Activated CD4-positive, alpha-beta T cell treated with anti-CD3 and anti-CD28 coated beads, Interleukin-2, amount 50 U/mL, for 4 hours (primary cell): Measurements from ENCODE around the gene ASMTL.
"Not testable (repeated sequence)": the region's sequence is repeated elsewhere in the genome, so short reads cannot be mapped to it uniquely, and the experiment has no call there.

Experiments
- DNase-seq, 2 experiments: peaks; one replicate each; pipeline ENCODE4 v3.0.0-alpha.2; 2020

The ASMTL gene

GRCh38 chrX:1452516-1453394 is at the start of gene ASMTL:
ASMTL (minus strand) TSS chrX:1452909; CDS start chrX:1452840, 69 bp downstream.
- peak; percentile 100 for DNase-seq

- no peak for DNase-seq
These were observed 49.5 kb upstream of the ASMTL start for GRCh38 chrX:1502241-1502640.

DNA sequence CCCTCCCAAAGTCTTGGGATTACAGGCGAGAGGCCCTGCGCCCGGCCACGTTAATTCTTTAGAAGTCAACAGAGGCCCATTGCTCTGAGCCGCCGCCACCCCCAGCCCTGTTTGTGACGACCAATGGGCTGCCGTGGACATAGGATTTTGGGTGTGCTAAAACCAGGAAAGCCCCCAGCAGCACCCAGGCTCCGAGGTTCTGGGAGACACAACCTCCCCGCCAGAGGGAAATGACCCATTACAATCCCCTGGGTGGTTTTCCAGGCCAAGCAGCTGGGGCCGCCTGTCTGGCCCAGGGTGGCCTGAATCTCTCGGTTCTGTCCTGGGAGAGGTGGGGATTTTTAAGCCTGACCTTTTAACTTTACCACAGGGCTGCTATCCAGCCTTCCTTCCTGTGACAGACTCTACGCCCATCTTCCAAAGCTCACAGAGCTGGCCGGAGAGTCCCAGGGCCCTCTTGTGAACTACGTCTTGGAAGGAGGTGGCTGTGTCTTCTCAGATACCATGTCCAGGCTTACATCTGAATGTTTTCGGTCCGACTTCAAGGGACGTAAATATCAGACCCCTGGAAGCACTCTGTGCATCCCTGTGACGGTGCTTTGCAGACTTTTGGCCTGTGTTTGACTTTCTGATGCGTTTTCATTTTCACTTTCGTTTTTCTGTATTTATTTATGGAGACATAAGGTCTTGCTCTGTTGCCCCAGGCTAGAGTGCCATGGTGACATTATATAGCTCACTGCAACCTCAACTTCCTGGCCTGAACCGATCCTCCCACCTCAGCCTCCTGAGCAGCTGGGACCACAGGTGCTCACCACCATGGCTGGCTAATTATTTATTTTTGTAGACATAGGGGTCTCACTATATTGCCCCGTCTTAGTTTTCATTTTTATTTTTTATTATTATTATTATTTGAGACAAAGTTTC is 48.3 kb upstream of the ASMTL start:
- no peak for DNase-seq

- no peak for DNase-seq
These were observed 43.4 kb upstream of the ASMTL start for GRCh38 chrX:1496076-1496475.

GRCh38 chrX:1493877-1494510 is 41.3 kb upstream of the ASMTL start:
- no peak for DNase-seq

DNA sequence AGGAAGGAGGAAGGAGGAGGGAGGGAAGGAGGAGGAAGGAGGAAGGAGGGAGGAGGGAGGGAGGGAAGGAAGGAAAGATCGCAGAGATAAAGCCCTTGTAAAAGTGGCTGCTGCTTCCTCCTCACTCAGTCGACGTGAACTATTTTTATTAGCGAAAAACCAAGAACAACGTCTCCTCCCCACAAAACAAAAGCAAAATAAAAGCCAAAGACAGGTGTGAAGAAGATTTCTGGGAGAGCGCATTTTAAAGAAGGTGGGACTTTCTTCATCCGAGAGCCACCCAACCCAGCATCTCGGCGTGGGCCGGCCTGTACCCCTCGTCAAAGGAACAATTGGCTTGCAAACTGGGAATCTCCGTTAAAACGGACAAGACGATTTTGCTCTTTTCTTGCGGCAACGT is 40.7 kb upstream of the ASMTL start:
- no peak for DNase-seq

GRCh38 chrX:1492421-1493012 is 39.8 kb upstream of the ASMTL start:
- DNase-seq, result no peak

GRCh38 chrX:1491851-1492349 is 39.2 kb upstream of the ASMTL start:
- no peak for DNase-seq

GRCh38 chrX:1491248-1491647 is 38.5 kb upstream of the ASMTL start:
- DNase-seq, result not testable (repeated sequence)

- not testable (repeated sequence) for DNase-seq
These were observed 38.0 kb upstream of the ASMTL start for GRCh38 chrX:1490723-1491122.

DNA sequence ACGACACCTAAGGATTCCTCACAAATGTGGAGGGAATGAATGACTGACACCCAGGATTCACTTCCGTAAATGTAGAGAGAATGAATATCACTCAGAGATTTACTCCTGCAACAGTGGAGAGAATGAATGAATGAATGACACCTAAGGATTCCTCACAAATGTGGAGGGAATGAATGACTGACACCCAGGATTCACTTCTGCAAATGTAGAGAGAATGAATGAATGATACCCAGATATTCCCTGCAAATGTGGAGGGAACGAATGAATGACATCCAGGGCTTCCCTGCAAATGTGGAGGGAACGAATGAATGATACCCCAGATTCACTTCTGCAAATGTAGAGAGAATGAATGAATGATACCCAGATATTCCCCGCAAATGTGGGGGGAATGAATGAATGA is 36.6 kb upstream of the ASMTL start:
- DNase-seq, result not testable (repeated sequence)

DNA sequence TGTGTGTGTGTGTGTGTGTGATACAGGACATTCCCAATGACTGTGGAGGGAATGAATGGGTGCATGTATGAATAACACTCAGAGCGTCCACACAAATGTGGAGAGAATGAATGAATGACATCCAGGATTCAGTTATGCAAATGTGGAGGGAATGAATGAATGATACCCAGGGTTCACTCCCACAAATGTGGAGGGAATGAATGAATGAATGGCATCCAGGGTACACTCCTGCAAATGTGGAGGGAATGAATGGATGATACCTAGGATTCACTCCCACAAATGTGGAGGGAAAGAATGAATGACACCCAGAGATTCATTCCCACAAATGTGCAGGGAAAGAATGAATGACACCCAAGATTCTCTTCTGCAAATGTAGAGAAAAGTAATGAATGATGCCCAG is 36.0 kb upstream of the ASMTL start:
- DNase-seq, result no peak

DNA sequence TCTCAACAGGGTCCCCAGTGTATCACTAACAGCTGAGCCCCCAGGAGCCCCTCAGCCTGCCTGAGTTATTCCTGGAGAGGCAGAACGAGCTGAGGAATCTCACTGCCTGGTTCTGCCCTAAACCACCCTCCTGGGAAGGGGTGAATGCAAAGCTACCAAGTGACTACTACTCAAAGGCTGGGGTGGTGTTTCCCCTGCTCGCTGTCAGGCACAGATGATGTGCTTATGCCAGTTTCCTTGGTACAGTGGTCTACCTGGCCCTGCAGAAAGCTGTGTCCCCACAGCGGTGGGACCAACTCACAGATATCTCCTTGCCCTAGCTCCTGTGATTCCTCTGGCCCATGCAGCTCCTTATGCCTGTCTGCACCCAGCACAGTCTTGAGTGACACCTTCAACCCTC is 35.4 kb upstream of the ASMTL start:
- DNase-seq, result no peak

DNA sequence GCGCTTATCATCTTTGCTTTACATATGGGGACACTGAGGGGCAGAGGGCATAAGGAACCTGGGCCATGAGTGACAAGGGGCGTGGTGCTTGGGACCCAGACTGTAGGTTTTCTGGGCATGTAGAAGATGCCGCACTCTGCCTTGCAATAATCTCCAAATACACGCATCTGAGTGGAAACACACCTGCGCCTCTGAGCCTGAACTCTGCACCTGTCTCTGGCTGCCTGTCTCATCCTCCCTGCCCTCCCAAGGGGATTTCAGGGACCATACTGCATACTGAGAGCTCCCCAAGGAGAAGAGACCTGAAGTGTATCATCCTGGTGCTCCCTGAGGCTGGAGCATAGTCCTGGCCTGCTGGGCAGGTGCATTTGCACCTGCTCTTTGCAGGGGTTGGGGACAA is 34.7 kb upstream of the ASMTL start:
- no peak for DNase-seq

DNA sequence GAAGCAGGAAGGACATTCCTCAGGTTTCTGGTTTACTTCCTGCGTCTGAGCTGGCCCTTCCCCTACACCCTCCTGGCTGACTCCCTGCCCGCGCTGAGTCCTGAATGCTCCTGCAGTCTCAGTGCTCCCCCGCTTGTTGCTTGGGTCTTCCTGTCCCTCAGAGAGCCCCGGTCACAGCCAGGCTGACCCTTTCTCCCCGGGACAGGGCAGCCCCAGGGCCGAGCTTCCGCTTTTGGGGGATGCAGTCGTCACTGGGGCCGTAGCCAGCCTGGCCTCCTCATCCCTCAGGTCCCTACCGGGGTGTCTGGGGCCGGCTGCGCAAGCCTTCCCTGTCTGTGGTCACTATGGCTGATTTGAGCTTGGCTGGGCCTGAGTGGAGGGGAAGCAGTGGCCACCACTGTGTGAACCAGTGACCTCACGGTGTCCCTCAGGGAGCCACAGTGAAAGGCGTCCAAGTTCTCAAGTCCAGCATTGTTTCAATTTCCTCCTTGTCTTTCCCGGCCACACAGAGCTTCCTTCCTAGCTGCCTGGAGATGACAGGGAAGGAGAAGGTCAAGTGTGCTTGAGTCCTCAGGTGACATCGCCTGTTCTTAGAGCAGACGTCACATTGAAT is 34.1 kb upstream of the ASMTL start:
- DNase-seq, result no peak

- no peak for DNase-seq
These were observed 33.5 kb upstream of the ASMTL start for GRCh38 chrX:1486177-1486576.

GRCh38 chrX:1485033-1485432 is 32.3 kb upstream of the ASMTL start:
- DNase-seq, result no peak

- no peak for DNase-seq
These were observed 31.9 kb upstream of the ASMTL start for GRCh38 chrX:1484638-1485019.

DNA sequence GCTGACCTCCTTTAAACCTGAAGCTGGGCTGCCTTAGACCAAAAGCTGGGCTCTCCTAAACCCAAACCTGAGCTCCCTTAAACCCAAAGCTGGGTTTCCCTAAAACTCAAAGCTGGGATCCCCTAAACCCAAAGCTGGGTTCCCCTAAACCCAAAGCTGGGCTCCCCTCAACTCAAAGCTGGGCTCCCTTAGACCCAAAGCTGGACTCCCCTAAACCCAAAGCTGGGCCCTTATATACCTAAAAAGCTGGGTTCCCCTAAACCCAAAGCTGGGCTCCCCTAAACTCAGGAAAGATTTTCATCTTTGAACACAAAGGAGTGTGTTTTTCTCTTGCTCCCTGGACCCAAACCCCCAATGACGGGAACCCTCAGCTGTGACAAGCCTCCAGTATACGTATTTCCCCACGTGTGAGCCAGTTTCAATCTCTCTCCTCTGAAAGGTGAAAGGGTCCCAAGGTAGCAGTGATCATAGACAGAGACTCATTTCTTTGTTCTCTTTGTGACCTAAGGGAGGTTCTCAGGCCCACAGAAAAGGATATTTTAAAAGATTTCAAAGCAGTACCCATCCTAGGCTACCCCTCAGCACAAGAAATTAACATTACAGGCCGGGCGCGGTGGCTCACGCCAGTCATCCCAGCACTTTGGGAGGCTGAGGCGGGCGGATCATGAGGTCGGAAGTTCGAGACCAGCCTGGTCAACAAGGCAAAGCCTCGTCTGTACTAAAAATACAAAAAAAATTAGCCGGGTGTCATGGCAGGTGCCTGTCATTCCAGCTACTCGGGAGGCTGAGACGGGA is 31.3 kb upstream of the ASMTL start:
- no peak for DNase-seq

- DNase-seq, result not testable (repeated sequence)
These were observed 29.8 kb upstream of the ASMTL start for GRCh38 chrX:1482530-1482928.
